Loucy (cell line): ENCODE measurements around the gene TMED9.

Experiments used
- H2AFZ ChIP-seq: fragments of 200-600 bp; sonication (generic); 2 replicates; pipeline ENCODE4 v1.6.0; 2016; ENCODE audit warnings: antibody characterized with exemption, mild to moderate bottlenecking, low read length, moderate library complexity
- H3F3A ChIP-seq: fragments of 200-600 bp; 2 replicates; pipeline ENCODE4 v1.6.0; 2016; ENCODE audit warnings: antibody characterized with exemption, low read depth, mild to moderate bottlenecking
- H3K27me3 ChIP-seq: fragments of 200-600 bp; sonication (generic); 2 replicates; pipeline ENCODE4 v1.6.1; 2014; ENCODE audit warnings: low read length, mild to moderate bottlenecking; ENCODE audit not compliant: insufficient read depth, poor library complexity, severe bottlenecking
- H3K36me3 ChIP-seq: fragments of 200-600 bp; sonication (generic); 2 replicates; pipeline ENCODE4 v1.6.1; 2016; ENCODE audit warnings: low read length; ENCODE audit not compliant: insufficient read depth
- H3K4me1 ChIP-seq: fragments of 200-600 bp; sonication (generic); 2 replicates; pipeline ENCODE4 v1.5.1; 2014; ENCODE audit warnings: low read length, mild to moderate bottlenecking; ENCODE audit not compliant: insufficient read depth, poor library complexity, severe bottlenecking
- H3K4me2 ChIP-seq: fragments of 200-600 bp; sonication (generic); 2 replicates; pipeline ENCODE4 v1.6.0; 2014; ENCODE audit warnings: antibody characterized with exemption, low read length, low read depth, mild to moderate bottlenecking; ENCODE audit not compliant: poor library complexity, severe bottlenecking
- H3K4me3 ChIP-seq: fragments of 200-600 bp; sonication (generic); 2 replicates; pipeline ENCODE4 v1.5.1; 2014; ENCODE audit warnings: low read length, mild to moderate bottlenecking, mixed read lengths; ENCODE audit not compliant: poor library complexity, severe bottlenecking
- H3K79me2 ChIP-seq: fragments of 200-600 bp; sonication (generic); 2 replicates; pipeline ENCODE4 v1.6.1; 2014; ENCODE audit warnings: low read length; ENCODE audit not compliant: insufficient read depth
- H3K9ac ChIP-seq: fragments of 200-600 bp; sonication (generic); 2 replicates; pipeline ENCODE4 v1.6.0; 2014; ENCODE audit warnings: mild to moderate bottlenecking, low read depth, low read length, moderate library complexity; ENCODE audit not compliant: poor library complexity, severe bottlenecking
- H3K9me2 ChIP-seq: fragments of 200-600 bp; sonication (generic); replicated peaks from 2 replicates; pipeline ENCODE4 v1.6.1; 2016; ENCODE audit warnings: low read depth, low read length, mixed read lengths
- H3K9me3 ChIP-seq: fragments of 200-600 bp; sonication (generic); 2 replicates; pipeline ENCODE4 v1.6.1; 2014; ENCODE audit warnings: mild to moderate bottlenecking, antibody characterized with exemption, low read length, low read depth; ENCODE audit not compliant: insufficient read depth
- H4K20me1 ChIP-seq: fragments of 200-600 bp; sonication (generic); 2 replicates; pipeline ENCODE4 v1.6.0; 2014; ENCODE audit warnings: antibody characterized with exemption, low read length, mild to moderate bottlenecking; ENCODE audit not compliant: insufficient read depth, poor library complexity, severe bottlenecking
- CTCF ChIP-seq: fragments of 200-600 bp; sonication (generic); conservative IDR thresholded peaks from 2 replicates; pipeline ENCODE4 v1.5.1; 2014; ENCODE audit warnings: mild to moderate bottlenecking, antibody characterized with exemption, low read length
- EZH2phosphoT487 ChIP-seq: fragments of 200-600 bp; IDR thresholded peaks from 2 replicates; pipeline ENCODE4 v1.6.1; 2018; ENCODE audit warnings: antibody characterized with exemption, mild to moderate bottlenecking, moderate library complexity, borderline replicate concordance

TMED9 gene

GRCh38 chr5:177604116-177604521, 12.1 kb downstream of the TMED9 start:
- Histone ChIP-seq H3F3A (no peaks in the 10 kb centered on the region), H3K4me1 (peaks cover 5% of the 10 kb centered on the region), H3K4me2 (no peak overlapping the region), H2AFZ (no peak overlapping the region), H3K9ac (no peak overlapping the region), H3K9me2 (no peaks in the 10 kb centered on the region), H3K27me3 (no peaks in the 10 kb centered on the region), H3K9me3 (no peaks in the 10 kb centered on the region), H3K4me3 (no peak overlapping the region), H3K79me2 (peaks cover 8% of the 10 kb centered on the region; the same call in 1 of the 2 replicates), H4K20me1 (peaks cover 4% of the 10 kb centered on the region), H3K36me3 (no peaks in the 10 kb centered on the region)
- no peak for TF ChIP-seq CTCF
- TF ChIP-seq EZH2phosphoT487, result no peak

- TF ChIP-seq CTCF (no peak), EZH2phosphoT487 (no peak)
- no peak overlapping the region for H3K9ac ChIP-seq
- H3K4me2 ChIP-seq, result no peak overlapping the region
Observed at GRCh38 chr5:177604656-177605055, 12.7 kb downstream of the TMED9 start.

GRCh38 chr5:177605078-177605477, 13.1 kb downstream of the TMED9 start:
- H3K9ac ChIP-seq, result no peak overlapping the region
- TF ChIP-seq EZH2phosphoT487, result no peak

More at GRCh38 chr5:177604656-177605055, 12.7 kb downstream of the TMED9 start:
- peaks cover 4% of the 10 kb centered on the region for H4K20me1 ChIP-seq
- no peak overlapping the region for H2AFZ ChIP-seq
- H3K27me3 ChIP-seq, result no peaks in the 10 kb centered on the region
- peaks cover 8% of the 10 kb centered on the region; the same call in 1 of the 2 replicates for H3K79me2 ChIP-seq
- H3K4me3 ChIP-seq, result no peak overlapping the region
- H3K36me3 ChIP-seq, result no peaks in the 10 kb centered on the region
- H3F3A ChIP-seq, result no peaks in the 10 kb centered on the region
- H3K9me2 ChIP-seq, result no peaks in the 10 kb centered on the region
- peaks cover 5% of the 10 kb centered on the region for H3K4me1 ChIP-seq
- no peaks in the 10 kb centered on the region for H3K9me3 ChIP-seq

GRCh38 chr5:177605667-177606066, 13.7 kb downstream of the TMED9 start:
- H3K36me3 ChIP-seq, result no peaks in the 10 kb centered on the region
- H3K79me2 ChIP-seq, result peaks cover 6% of the 10 kb centered on the region; the same call in 1 of the 2 replicates
- no peak overlapping the region for H3K4me2 ChIP-seq
- H4K20me1 ChIP-seq, result peaks cover 2% of the 10 kb centered on the region
- no peak overlapping the region for H3K9ac ChIP-seq
- H3K4me3 ChIP-seq, result no peak overlapping the region
- H3F3A ChIP-seq, result no peaks in the 10 kb centered on the region
- H3K9me3 ChIP-seq, result no peaks in the 10 kb centered on the region
- H3K9me2 ChIP-seq, result no peaks in the 10 kb centered on the region
- H2AFZ ChIP-seq, result no peak overlapping the region
- no peaks in the 10 kb centered on the region for H3K27me3 ChIP-seq
- peaks cover 5% of the 10 kb centered on the region for H3K4me1 ChIP-seq
- no peak for TF ChIP-seq CTCF
- TF ChIP-seq EZH2phosphoT487, result no peak

More at GRCh38 chr5:177605078-177605477, 13.1 kb downstream of the TMED9 start:
- Histone ChIP-seq H4K20me1 (peaks cover 4% of the 10 kb centered on the region), H3K79me2 (peaks cover 8% of the 10 kb centered on the region; the same call in 1 of the 2 replicates), H3K27me3 (no peaks in the 10 kb centered on the region), H3K4me2 (no peak overlapping the region), H2AFZ (no peak overlapping the region), H3K36me3 (no peaks in the 10 kb centered on the region), H3K4me3 (no peak overlapping the region), H3F3A (no peaks in the 10 kb centered on the region), H3K9me2 (no peaks in the 10 kb centered on the region), H3K4me1 (peaks cover 5% of the 10 kb centered on the region), H3K9me3 (no peaks in the 10 kb centered on the region)
